Activated CD8-positive, alpha-beta T cell treated with anti-CD3 and anti-CD28 coated beads, Interleukin-2, amount 10 ng/mL, durations not matched to agents 7 days and 5 days (primary cell): ENCODE measurements around the gene CACNA1C. TPM values are rescaled to one million over a fixed set of nuclear protein-coding genes. Genes with fewer than 3 reads are reported as not detected.

ENCODE experiments used
- ATAC-seq: fragments of 150-1000 bp; cut with Tn5 transposase; one replicate; pipeline ENCODE4 v1.10.0; 2021; ENCODE audit warnings: moderate library complexity
- CTCF ChIA-PET: fragments of 350-600 bp; sonication (Branson Sonifier 250); formaldehyde crosslinking; loops from one replicate; lab custom pipeline; 2021; ENCODE audit warnings: antibody characterized with exemption; lab: Charles Lee
- POLR2A ChIA-PET: fragments of 350-600 bp; sonication (Branson Sonifier 250); formaldehyde crosslinking; loops from one replicate; lab custom pipeline; 2021; ENCODE audit warnings: antibody characterized with exemption; lab: Charles Lee
- DNase-seq: peaks from one replicate; pipeline ENCODE4 v3.0.0-alpha.2; 2020
- H3K27ac Mint-ChIP-seq: one replicate; pipeline ENCODE4 v1.8.0; 2021; ENCODE audit warnings: mild to moderate bottlenecking, mixed read lengths
- H3K27me3 Mint-ChIP-seq: one replicate; pipeline ENCODE4 v1.8.0; 2021; ENCODE audit warnings: low read depth, mixed read lengths
- H3K36me3 Mint-ChIP-seq: one replicate; pipeline ENCODE4 v1.8.0; 2021; ENCODE audit warnings: low read depth, mixed read lengths
- H3K4me1 Mint-ChIP-seq: one replicate; pipeline ENCODE4 v1.8.0; 2021; ENCODE audit warnings: low read depth, mixed read lengths
- H3K4me3 Mint-ChIP-seq: one replicate; pipeline ENCODE4 v1.8.0; 2021; ENCODE audit warnings: mild to moderate bottlenecking, mixed read lengths
- H3K9me3 Mint-ChIP-seq: one replicate; pipeline ENCODE4 v1.8.0; 2022; ENCODE audit warnings: mixed read lengths; ENCODE audit not compliant: insufficient read depth
- total RNA-seq, 2 experiments: library from RNA; stranded (reverse); gene quantifications; one replicate each; pipeline ENCODE4 v1.2.3, GENCODE V29; 2021

Gene CACNA1C
- total RNA-seq, 2 experiments from 2014 or later = 0.08 TPM

DNA sequence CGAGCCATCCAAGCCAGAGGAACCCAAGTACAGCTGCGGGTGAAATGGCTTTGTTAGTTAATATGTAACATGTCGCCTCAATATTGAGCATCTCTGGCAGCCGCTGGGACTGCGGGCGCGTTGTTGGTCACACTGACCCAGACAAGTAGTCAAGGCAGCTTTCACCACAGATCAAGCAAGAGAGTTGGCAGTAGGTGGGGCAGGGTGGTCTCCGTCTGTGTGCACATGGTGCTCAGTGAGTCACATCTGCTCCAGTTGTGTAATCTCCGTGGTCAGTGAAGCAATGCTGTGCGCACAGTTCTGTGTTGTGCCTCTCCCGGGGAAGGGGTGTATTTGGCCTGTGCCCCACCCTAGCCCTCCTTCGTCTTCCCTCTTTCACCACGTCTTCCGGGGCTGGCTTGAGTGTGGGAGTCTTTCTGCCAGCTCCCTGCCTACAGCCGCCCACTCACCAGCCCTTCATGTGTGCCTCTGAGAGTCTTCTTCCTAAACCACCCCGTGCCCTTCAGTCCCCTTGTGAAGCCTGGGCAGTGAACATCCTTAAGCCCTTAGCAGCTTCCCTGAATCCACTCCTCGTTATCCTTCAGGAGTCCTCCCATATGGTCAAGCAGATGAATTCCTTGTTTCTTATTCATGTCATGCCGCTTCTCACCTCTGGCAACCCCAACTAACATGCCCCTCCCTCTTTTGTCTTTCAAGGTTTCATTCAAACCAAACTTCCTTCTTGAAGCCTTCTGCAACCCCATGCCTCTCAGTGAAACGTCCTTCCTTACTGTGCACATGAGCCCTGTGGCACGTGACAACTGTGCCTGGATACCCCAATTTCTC is 242.1 kb downstream of the CACNA1C start:
- Mint-ChIP-seq H3K36me3 (no peaks in the 10 kb centered on the region), H3K9me3 (no peaks in the 10 kb centered on the region), H3K27me3 (peaks cover 4% of the 10 kb centered on the region), H3K4me3 (no peak overlapping the region), H3K27ac (no peak overlapping the region), H3K4me1 (peaks cover 17% of the 10 kb centered on the region)
- ATAC-seq (no peak), DNase-seq (no peak)
- ChIA-PET POLR2A (no interaction called here), CTCF (no interaction called here)

DNA sequence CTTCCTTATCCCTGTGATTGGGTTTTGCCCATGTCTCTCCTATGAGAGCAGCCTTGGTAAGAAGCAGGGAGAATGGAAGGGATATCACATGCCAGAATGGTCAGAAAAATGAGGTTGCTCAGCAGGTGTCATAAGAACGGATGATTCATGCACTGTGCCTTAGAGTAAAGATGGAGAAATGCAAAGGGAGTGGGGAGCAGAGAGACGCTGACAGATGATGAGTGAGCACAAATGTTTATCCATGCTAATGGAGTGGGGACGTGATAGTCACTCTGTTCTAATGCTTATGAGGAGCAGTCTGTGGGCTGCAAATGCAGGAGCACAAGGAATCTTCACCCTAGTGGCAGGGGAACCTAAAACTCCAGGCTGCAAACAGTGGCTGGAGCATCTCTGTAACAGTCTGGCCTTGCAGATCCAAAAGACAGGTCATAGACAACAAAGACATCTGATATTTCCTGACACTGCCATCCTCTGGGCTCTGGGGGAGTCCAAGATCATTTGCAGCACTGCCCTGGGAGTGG is 243.2 kb downstream of the CACNA1C start:
- H3K27ac Mint-ChIP-seq = no peak overlapping the region
- no peaks in the 10 kb centered on the region for H3K36me3 Mint-ChIP-seq
- no peak for ATAC-seq
- ChIA-PET CTCF (no interaction called here), POLR2A (no interaction called here)
- DNase-seq = no peak
- H3K9me3 Mint-ChIP-seq = no peaks in the 10 kb centered on the region
- peaks cover 17% of the 10 kb centered on the region for H3K4me1 Mint-ChIP-seq
- H3K4me3 Mint-ChIP-seq = no peak overlapping the region
- H3K27me3 Mint-ChIP-seq = peaks cover 4% of the 10 kb centered on the region

DNA sequence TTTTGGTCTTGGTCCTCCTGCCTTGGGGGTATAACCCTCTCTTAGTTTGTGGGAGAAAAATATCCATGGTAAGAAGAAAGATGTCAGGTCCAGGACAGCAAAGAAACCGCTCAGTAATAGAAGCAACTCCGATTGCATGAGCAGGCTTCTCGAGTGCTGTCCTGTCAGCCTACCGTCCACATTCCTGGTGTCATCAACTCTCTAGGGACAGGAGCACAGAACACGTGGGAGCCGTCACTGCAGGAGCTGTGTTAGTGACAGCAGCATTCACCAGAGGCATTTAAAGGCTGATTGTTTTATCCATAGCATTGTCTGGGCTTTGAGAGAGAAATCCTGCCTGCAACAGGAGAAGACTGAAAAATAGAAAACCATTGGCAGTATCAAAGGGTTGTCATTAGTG is 244.2 kb downstream of the CACNA1C start:
- ChIA-PET POLR2A (no interaction called here), CTCF (no interaction called here)
- H3K9me3 Mint-ChIP-seq = no peaks in the 10 kb centered on the region
- H3K4me3 Mint-ChIP-seq = no peak overlapping the region
- H3K36me3 Mint-ChIP-seq = no peaks in the 10 kb centered on the region
- DNase-seq (no peak), ATAC-seq (no peak)
- H3K27ac Mint-ChIP-seq = no peak overlapping the region
- peaks cover 4% of the 10 kb centered on the region for H3K27me3 Mint-ChIP-seq
- H3K4me1 Mint-ChIP-seq = peaks cover 17% of the 10 kb centered on the region

DNA sequence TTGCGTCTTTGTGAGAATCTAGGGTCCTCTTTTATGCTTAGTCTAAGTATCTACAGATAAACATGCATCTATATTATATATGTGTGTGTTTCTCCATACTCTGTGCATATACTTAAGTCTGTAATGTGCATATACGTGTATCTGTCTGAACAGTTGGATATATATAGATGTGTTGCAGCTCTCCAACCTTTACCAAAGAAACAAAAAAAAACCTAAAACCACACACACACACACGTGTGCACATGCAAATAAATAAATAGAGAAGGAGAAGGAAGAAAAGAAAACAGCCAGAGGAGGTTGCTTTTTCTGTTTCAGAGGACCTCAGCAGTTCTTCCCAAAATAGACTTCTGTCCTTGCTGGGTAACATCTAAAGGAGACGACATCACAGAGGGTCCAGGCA is 244.9 kb downstream of the CACNA1C start:
- Mint-ChIP-seq H3K9me3 (no peaks in the 10 kb centered on the region), H3K27ac (no peak overlapping the region), H3K36me3 (no peaks in the 10 kb centered on the region), H3K4me3 (no peak overlapping the region), H3K4me1 (peaks cover 17% of the 10 kb centered on the region), H3K27me3 (peaks cover 4% of the 10 kb centered on the region)
- ATAC-seq (no peak), DNase-seq (no peak)
- CTCF ChIA-PET = no interaction called here
- POLR2A ChIA-PET = no interaction called here

DNA sequence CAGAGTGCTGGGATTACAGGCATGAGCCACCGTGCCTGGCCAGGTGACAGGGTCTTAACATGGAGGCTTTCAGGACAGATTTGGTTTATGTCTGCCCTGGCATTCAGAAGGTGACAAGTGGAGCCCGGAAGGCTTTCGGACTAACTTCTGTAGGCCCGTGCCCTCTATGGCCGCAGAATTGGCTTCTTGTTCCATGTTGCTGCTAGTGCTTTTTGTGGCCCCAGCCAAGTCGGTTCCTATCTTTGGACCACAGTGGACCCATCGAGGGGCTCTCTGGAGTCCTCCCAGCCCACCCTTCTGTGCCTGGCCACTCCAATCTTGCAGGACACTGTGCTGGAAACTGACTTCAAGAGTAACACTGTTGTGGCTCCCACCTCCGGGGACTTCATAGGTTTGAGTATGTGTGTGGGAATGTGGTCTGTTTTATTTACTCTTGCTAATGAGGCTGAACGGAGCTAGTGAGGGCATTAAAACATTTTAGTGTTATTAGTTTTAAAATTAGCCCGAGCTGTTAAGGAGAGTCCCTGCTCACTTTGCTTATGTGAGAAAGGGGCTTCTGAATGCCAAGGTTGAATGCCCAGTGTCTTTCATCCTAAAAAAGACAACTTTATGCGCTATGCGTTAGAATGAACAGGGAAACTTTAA is 245.9 kb downstream of the CACNA1C start:
- peaks cover 4% of the 10 kb centered on the region for H3K27me3 Mint-ChIP-seq
- H3K27ac Mint-ChIP-seq = no peak overlapping the region
- ChIA-PET POLR2A (no interaction called here), CTCF (no interaction called here)
- no peak overlapping the region for H3K4me3 Mint-ChIP-seq
- DNase-seq = no peak
- peaks cover 17% of the 10 kb centered on the region for H3K4me1 Mint-ChIP-seq
- no peak for ATAC-seq
- no peaks in the 10 kb centered on the region for H3K9me3 Mint-ChIP-seq
- H3K36me3 Mint-ChIP-seq = no peaks in the 10 kb centered on the region

DNA sequence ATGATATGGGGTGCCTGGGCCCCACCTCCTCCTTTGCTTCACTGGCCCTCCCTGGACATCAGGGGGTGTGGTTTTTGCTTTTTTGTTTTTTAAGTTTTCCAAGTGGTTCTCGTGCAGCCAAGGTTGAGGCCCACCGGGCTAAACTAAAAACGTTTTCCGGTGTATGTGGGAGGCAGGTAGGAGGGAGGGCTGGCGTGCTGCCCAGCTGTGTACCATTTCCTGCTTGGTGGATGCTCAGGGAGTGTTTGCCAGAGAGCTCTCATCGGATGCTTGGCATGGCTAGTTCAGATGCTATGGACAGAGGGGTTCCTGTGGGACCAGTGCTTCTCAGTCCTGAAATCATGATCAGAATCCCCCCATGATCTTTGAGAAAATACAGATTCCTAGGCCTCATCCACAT is 246.4 kb downstream of the CACNA1C start:
- POLR2A ChIA-PET = no interaction called here
- DNase-seq = no peak
- no peak overlapping the region for H3K4me3 Mint-ChIP-seq
- no peak for ATAC-seq
- no peaks in the 10 kb centered on the region for H3K9me3 Mint-ChIP-seq
- H3K4me1 Mint-ChIP-seq = peaks cover 16% of the 10 kb centered on the region
- no peak overlapping the region for H3K27ac Mint-ChIP-seq
- peaks cover 4% of the 10 kb centered on the region for H3K27me3 Mint-ChIP-seq
- CTCF ChIA-PET = no interaction called here
- H3K36me3 Mint-ChIP-seq = no peaks in the 10 kb centered on the region

DNA sequence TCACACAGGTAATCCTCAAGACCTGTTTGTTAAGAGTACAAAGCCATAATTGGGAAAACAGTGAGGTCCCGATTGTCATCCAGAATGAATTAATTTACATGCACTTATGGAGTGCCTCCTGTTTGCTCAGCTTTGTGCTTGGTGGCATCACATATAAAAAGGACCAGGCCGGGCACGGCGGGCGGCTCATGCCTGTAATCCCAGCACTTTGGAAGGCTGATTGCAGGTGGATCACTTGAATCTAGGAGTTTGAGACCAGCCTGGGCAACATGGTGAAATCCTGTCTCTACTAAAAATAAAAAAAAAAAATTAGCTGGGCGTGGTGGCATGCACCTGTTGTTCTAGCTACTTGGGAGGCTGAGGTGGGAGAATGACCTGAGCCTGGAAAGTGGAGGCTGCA is 247.4 kb downstream of the CACNA1C start:
- DNase-seq = no peak
- Mint-ChIP-seq H3K9me3 (no peaks in the 10 kb centered on the region), H3K4me3 (no peak overlapping the region), H3K27ac (no peak overlapping the region), H3K4me1 (peaks cover 11% of the 10 kb centered on the region), H3K27me3 (peaks cover 4% of the 10 kb centered on the region), H3K36me3 (no peaks in the 10 kb centered on the region)
- ChIA-PET CTCF (interaction anchor here (0.8 kb wide), 1 partner anchor 9 kb away, joined by 3 read pairs; no protein-coding TSS in a partner anchor), POLR2A (no interaction called here)
- ATAC-seq = no peak

DNA sequence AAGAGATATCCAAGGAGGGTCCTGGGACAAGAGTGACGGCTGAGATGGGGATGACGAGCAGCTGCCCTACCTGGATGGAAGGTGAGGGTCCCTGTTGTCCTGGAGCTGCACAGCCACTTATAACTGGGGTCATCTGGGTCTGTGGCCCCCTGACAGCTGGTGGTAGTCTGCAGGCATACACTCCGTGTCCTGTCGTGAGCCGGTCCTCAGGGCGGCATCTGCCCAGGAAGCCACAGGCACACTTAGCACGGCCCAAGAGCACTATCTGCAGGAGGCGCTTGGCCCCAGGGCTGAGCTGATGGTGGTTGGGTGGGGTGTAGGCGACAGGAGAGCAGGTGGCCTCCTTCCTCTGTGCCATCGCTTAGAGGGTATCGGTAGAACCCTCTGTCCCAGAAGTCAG is 248.1 kb downstream of the CACNA1C start:
- peaks cover 2% of the 10 kb centered on the region for H3K27me3 Mint-ChIP-seq
- CTCF ChIA-PET = no interaction called here
- no peaks in the 10 kb centered on the region for H3K36me3 Mint-ChIP-seq
- POLR2A ChIA-PET = no interaction called here
- no peaks in the 10 kb centered on the region for H3K9me3 Mint-ChIP-seq
- ATAC-seq (no peak), DNase-seq (no peak)
- peaks cover 10% of the 10 kb centered on the region for H3K4me1 Mint-ChIP-seq
- H3K27ac Mint-ChIP-seq = no peak overlapping the region
- no peak overlapping the region for H3K4me3 Mint-ChIP-seq

DNA sequence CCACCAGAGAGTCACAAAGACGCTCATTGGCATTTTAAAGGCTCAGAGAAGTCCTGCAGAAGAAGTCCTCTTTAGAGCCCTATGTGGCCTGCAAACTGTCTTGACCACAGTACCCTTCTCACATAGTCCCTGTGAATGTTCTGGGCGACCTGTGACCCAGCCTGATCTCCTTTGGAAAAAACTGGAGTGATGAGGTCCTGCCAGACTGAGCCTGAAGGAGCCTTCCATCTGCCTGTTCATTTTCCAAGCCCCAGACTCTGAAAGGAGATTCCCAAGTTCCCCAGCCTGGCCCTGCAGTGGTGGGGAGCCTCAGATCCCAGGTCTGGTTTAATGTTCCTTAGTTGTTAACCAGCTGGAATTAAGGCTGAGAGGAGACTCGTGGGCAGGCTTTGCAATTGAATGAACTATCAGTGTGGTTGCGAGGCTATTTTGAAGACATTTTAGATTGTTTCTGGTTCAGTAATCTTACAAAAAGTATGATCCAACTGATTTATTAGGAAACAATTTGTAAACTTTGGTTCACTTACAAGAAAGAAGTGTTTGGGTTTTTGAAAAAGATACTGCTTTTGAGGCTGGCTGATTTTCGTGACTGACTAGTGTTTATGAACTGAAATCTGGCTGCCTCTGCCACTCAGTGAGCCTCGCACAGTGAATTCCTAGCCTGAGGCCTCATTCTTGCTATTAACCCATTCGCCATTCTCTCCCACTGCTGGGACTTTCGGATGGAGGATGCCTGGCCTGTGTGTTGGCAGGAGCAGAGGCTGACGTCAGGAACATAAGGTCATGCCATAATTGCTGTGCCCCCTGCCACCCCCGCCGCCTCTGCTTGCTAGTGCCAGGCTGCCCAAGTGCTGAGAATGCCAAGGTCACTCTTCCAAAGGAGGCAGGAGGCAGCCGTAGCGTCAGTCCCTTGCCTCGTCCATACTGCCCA is 249.0 kb downstream of the CACNA1C start:
- peaks cover 13% of the 10 kb centered on the region for H3K4me1 Mint-ChIP-seq
- H3K4me3 Mint-ChIP-seq = no peak overlapping the region
- H3K27me3 Mint-ChIP-seq = no peaks in the 10 kb centered on the region
- H3K27ac Mint-ChIP-seq = no peak overlapping the region
- CTCF ChIA-PET = no interaction called here
- H3K36me3 Mint-ChIP-seq = no peaks in the 10 kb centered on the region
- POLR2A ChIA-PET = no interaction called here
- no peak for DNase-seq
- no peaks in the 10 kb centered on the region for H3K9me3 Mint-ChIP-seq
- ATAC-seq = no peak

DNA sequence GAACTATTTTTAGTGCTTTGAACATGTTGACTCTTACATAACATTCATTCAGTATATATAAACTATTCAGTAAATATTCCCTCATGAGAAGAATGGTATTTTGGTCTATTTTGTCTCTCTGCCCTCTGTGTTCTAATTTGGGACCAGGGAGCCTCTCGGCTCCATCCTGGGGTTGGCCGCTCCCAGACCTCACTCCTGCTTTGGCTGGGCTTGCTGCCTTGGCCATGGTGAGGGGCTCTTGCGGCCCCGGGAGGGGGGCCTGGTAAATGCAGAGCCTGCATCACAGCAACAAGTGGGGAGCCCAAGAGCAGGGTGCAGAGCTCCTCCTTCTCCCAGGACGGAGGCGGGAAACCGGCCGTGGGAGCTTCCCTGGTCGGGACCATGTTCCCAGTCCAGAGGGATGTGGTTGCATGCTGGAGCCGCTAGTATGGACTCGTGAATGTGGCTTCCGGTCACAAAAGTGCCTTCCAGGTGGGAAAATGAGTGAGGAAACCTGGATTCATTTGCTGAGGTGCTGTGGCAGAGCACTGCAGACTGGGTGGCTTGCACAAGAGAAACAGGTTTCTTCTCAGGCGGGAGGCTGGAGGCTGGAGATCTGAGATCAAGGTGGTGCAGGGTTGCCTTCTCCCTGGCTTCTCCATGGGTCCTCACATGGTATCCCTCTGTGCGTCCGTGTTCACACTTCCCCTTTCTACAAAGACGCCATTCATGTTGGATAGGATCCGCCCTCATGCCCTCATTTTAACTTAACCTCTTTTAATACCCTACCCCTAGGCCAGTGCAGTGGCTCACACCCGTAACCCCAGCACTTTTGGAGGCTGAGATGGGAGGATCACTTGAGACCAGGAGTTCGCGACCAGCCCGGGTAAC is 250.2 kb downstream of the CACNA1C start:
- H3K4me1 Mint-ChIP-seq = peaks cover 13% of the 10 kb centered on the region
- CTCF ChIA-PET = interaction anchor here (1.9 kb wide), 1 partner anchor 12 kb away, joined by 9 read pairs; no protein-coding TSS in a partner anchor

DNA sequence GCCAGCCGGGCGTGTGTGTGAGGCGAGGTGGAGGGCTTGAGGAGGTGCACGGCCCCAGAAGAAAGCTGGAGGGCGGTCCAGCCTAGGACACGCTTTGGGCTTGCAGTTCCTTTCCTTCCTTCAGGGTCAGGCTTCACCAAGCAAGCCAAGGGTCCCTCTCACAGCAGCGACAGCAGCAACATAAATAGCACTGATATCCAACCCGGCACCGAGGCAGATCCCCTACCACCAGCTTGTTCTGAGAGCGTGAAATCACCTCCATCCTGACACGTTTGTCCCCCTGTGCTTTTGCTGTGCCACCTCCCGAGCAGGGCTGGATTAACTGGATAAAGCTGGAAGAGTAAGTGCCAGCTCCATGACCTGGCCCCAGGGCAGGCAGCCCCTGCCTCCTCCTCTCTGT is 251.4 kb downstream of the CACNA1C start:
- Mint-ChIP-seq H3K27me3 (no peaks in the 10 kb centered on the region), H3K4me1 (peaks cover 7% of the 10 kb centered on the region), H3K27ac (no peak overlapping the region), H3K36me3 (no peaks in the 10 kb centered on the region), H3K9me3 (no peaks in the 10 kb centered on the region), H3K4me3 (no peak overlapping the region)
- ATAC-seq = no peak
- CTCF ChIA-PET = interaction anchor here (1.5 to 1.9 kb wide), 2 partner anchors 13 to 15 kb away, joined by 5 to 9 read pairs; no protein-coding TSS in a partner anchor
- no peak for DNase-seq
- POLR2A ChIA-PET = no interaction called here

More for the DNA sequence above, 250.2 kb downstream of the CACNA1C start:
- POLR2A ChIA-PET = no interaction called here
- Mint-ChIP-seq H3K4me3 (no peak overlapping the region), H3K27me3 (no peaks in the 10 kb centered on the region), H3K36me3 (no peaks in the 10 kb centered on the region), H3K9me3 (no peaks in the 10 kb centered on the region), H3K27ac (no peak overlapping the region)
- DNase-seq (no peak), ATAC-seq (no peak)
